D341Med (cell line): ENCODE results near the gene ORM2.

Experiments
- DNase-seq: peaks from one replicate; pipeline ENCODE4 v3.0.0; 2012; ENCODE audit warnings: low spot score

Gene ORM2

GRCh38 chr9:114371343-114371944 is 41.8 kb downstream of the ORM2 start:
- no peak for DNase-seq

GRCh38 chr9:114371973-114372917 is 42.6 kb downstream of the ORM2 start:
- no peak for DNase-seq

GRCh38 chr9:114372921-114373448 is 43.3 kb downstream of the ORM2 start:
- no peak for DNase-seq

DNA sequence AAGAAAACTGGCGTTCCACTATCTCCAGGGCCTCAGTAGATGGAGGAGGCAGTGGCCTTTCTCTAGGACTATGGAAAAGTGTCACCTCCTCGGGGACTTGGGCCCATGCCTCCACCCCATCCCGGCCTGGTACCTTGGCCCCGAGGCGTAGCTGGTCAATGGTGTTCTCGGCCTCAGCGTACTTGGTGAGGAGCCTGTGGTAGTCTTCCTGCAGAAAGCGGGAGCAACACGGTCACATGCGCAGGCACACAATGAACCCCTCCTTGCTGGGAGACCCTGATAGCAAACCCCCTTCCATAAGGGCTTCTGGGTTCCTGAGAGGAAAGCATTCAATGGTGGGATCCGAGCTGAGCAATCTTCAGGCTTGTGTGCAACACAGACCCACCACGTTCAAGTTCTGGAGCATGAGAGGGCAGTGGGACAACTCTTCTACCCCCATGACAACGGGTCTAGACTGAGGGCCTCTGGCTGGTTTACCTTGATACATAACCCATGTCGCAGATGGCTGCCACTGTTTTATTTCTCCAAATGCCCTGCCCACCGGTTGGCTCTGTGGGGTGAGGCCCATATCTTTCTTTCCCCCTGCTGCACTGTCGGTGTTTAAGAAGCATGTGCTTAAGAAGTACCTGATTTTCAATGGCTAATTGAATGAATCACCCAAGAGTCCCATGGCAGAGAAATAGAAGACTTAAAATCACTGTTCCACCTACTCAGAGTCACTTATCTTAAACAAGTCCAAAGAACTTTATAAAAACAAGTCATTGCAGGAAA is 44.5 kb downstream of the ORM2 start:
- DNase-seq, result no peak

DNA sequence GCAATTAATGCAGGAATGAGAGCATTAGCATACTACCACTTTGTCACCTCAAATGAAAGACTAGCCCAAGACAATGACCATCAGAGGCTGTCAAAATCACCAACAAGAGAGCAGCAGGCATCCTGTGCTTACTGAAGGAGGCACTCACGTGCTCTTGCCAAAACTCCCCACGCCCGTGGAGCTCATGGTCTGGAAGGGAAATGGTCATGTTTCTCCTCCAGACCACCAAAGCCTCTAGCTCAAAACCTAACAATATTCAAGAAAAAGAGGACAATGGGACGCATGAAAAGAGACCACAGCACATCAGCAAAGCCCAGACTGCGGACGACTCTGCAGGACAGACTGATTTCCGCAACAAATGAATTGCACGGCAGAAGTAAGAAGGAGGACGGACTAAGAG is 45.3 kb downstream of the ORM2 start:
- no peak for DNase-seq

DNA sequence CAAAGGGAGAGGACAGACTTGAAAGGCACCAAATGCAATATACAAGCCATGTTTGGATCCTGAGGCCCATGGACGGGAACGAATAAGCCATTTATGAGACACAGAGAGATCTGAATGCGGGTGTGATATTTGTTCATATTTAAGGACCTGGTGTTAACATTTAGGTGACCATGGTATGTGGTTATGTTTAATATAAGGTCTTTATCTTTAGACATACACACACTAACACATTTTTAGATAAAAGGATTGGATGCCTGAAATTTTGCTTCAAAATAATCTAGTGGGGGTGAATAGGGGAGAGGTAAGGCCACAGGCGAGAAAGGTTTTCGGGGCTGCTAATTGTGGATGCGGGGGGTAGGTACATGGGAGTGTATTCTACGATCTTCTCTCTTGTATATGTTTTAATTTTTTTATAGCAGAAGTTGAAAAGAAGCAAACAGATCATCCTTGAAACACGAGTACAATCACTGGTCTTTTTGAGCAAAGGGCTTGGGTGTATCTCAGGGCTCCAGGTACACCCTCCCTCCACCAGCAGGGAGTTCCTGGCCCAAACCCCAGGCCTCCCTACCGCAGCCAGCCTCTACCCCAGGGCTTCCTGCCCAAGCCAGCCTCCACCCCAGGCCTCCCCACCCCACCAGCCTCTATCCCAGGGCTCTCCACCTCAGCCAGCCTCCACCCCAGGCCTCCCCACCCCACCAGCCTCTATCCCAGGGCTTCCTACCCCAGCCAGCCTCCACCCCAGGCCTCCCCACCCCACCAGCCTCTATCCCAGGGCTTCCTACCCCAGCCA is 45.9 kb downstream of the ORM2 start:
- DNase-seq, result no peak

- DNase-seq, result no peak
Measured at GRCh38 chr9:114376586-114377445, 47.1 kb downstream of the ORM2 start.

DNA sequence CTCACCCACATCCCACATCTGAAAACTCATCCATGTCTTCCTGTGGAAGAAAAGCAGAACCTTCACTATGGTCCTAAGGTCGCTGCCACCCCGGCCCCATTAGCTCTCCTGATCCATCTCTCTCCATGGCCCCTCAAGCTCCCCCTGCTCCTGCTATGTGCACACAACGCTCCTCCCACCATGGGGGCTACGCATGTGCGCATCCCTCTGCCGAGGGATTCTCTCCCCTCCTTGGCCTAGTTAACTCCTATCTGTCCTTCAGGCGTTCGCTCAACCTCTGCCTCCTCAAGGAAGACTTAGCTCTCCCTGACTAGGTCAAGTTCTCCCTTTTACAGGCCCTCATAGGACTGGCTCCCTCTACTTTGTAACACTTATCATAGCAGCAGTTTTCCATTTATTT is 48.3 kb downstream of the ORM2 start:
- no peak for DNase-seq

DNA sequence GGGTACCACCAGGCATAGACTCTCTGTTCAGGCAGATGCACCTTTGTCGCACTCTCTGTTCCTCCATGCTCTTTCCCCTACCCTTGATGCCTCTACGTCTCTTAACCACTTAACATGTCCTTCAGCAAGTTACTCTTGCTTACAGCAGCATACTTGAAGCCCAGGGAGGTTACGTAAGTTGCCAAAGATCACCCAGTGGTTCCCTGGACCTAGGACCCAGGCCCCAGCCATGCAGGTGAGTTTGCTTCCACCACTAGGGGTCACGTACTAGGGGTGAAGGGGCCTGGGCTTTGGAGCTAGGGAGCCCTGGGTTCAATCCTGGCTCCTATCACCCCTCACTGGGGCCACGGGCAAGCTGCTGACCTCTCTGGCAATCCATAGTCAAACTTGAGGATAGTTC is 49.2 kb downstream of the ORM2 start:
- DNase-seq, result no peak
